ENCODE data around the gene STOX2. TPM values are rescaled to one million over a fixed set of nuclear protein-coding genes. Genes with fewer than 3 reads are reported as not detected.

Gene STOX2
- total and polyA plus RNA-seq, 2 of the 8 experiments (the other 6 are each of a cell fraction or from before 2014, with no cell fraction given) = 5.5 to 20.0 TPM

DNA sequence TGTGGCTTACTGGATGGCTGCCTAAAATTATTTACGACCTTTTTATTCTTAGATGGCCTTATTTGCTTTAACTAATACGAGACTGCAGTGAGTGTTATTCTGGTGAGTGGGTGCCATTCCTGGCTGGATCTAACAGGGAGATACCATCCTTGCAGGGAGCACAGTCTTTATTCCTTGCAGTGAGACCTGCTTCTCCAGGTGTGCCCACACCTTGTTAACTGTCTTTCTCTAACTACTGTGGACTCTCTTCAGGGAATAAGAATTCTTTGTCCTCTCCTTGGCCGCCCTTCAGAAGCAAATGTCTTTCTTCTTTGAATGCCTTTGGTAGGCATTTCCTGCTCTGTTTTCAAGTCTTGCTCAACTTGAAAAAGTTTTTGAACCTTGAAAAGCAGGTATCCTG, 34.1 kb upstream of the STOX2 start:
- no peak overlapping the region for H3K23ac ChIP-seq (ENCODE audit: insufficient read length)
- POLR2A ChIA-PET (ENCODE audit: partially characterized antibody) = no interaction called here
- CTCF ChIA-PET (ENCODE audit: partially characterized antibody) = no interaction called here

More for the DNA sequence above, 34.1 kb upstream of the STOX2 start:
- Histone ChIP-seq H3K4ac (replicated peaks; ENCODE audit: insufficient read length, low read depth, low read length) (no peak overlapping the region), H4K5ac (ENCODE audit: insufficient read length, low read depth, low read length) (no peak overlapping the region), H3K9me3 (ENCODE audit: insufficient read depth in 2 of 2, low read depth in 1 of 2, low read length in 1 of 2) (no peaks in the 10 kb centered on the region), H3K27ac (ENCODE audit: low read depth, low read length) (no peak overlapping the region), H4K8ac (ENCODE audit: extremely low read depth, insufficient read depth, low read length) (no peak overlapping the region), H4K20me1 (replicated peaks in 1 of 2; ENCODE audit: control insufficient read depth in 1 of 2, insufficient read depth in 2 of 2, low read length in 2 of 2) (peaks cover 0 to 3% of the 10 kb centered on the region in 2 experiments), H2AFZ (ENCODE audit: low read length) (no peak overlapping the region), H3K4me2 (ENCODE audit: insufficient read depth in 1 of 2, low read depth in 2 of 2, low read length in 2 of 2) (no peak overlapping the region), H3K23me2 (ENCODE audit: low read depth, low read length) (no peaks in the 10 kb centered on the region), H2BK5ac (ENCODE audit: low read depth, low read length) (no peak overlapping the region), H2BK20ac (ENCODE audit: low read length) (no peak overlapping the region), H3K4me3 (ENCODE audit: extremely low read depth in 1 of 4, insufficient read depth in 2 of 4, low read depth in 3 of 4, low read length in 4 of 4) (no peak overlapping the region), H2BK12ac (ENCODE audit: low read depth, low read length) (no peak overlapping the region), H3K27me3 (replicated peaks in 1 of 4; ENCODE audit: control insufficient read depth in 3 of 4, extremely low read depth in 1 of 4, insufficient read depth in 3 of 4, low read length in 3 of 4) (peaks cover 0 to 4% (median 0%) of the 10 kb centered on the region in 4 experiments; a peak in 1 of 7 replicates), H4K91ac (replicated peaks; ENCODE audit: insufficient read length, low read length) (no peak overlapping the region), H3K9ac (replicated peaks in 1 of 4; ENCODE audit: extremely low read depth in 1 of 4, low read depth in 3 of 4, low read length in 3 of 4) (no peak overlapping the region), H3K4me1 (replicated peaks in 1 of 4; ENCODE audit: control insufficient read depth in 3 of 4, insufficient read depth in 4 of 4, low read length in 3 of 4) (no peaks in the 10 kb centered on the region), H3K79me1 (ENCODE audit: low read depth, low read length) (no peaks in the 10 kb centered on the region), H3K14ac (ENCODE audit: insufficient read length) (no peak overlapping the region), H3K18ac (ENCODE audit: extremely low read depth, low read length) (no peak overlapping the region), H2BK15ac (ENCODE audit: low read length) (no peak overlapping the region), H3K36me3 (ENCODE audit: control insufficient read depth in 2 of 4, insufficient read depth in 4 of 4, low read length in 3 of 4) (no peaks in the 10 kb centered on the region), H3K56ac (replicated peaks; ENCODE audit: insufficient read length, low read depth, low read length) (no peak overlapping the region), H2BK120ac (replicated peaks; ENCODE audit: low read depth, low read length) (no peak overlapping the region), H3K79me2 (ENCODE audit: control insufficient read depth in 1 of 2, insufficient read depth in 2 of 2, low read length in 2 of 2) (no peaks in the 10 kb centered on the region), H2AK5ac (ENCODE audit: low read depth, low read length) (no peak overlapping the region)
- DNase-seq (ENCODE audit: low read depth in 1 of 2, low spot score in 2 of 2) = no peak
- TF ChIP-seq SIRT6 (IDR thresholded peaks at IDR 0.05; ENCODE audit: low read length) (no peak), CBX5 (IDR thresholded peaks at IDR 0.05; ENCODE audit: low read depth, low read length) (no peak), TCF12 (IDR thresholded peaks at IDR 0.05; ENCODE audit: low read depth, low read length) (0 out of 2 replicates have a peak, but pooled peaks have one; percentile 10)
- WGBS, 2 experiments (ENCODE audit: extremely low coverage in 1 of 2, insufficient coverage in 1 of 2, insufficient read length in 1 of 2, insufficient replicate concordance in 2 of 2, low coverage in 1 of 2, low lambda C conversion rate in 2 of 2, missing lambda C conversion rate in 1 of 2) = 78% methylated on average over 3 of the region's 3 CpGs; no CpG with 5 or more reads in 1 of the 2 experiments
- no peak for FAIRE-seq
